PC-3 (cell line): ENCODE data around the gene HEPHL1. TPM values are rescaled to one million over a fixed set of nuclear protein-coding genes. Genes with fewer than 3 reads are reported as not detected.

Source experiments
- ATAC-seq: fragments of 200-7000 bp; cut with Tn5 transposase; 2 replicates; pipeline ENCODE4 v1.9.1; 2020; ENCODE audit warnings: mild to moderate bottlenecking, moderate library complexity
- BruUV-seq: library from RNA; stranded (reverse); fragments of 400-500 nt; replicated peaks from 2 replicates; lab custom pipeline; 2021; lab: Mats Ljungman, UMichigan
- CTCF ChIA-PET: fragments of 300-600 bp; sonication (Branson Sonifier 250); formaldehyde crosslinking; loops from one replicate; lab custom pipeline; 2022; ENCODE audit warnings: antibody characterized with exemption; lab: Charles Lee
- POLR2A ChIA-PET: fragments of 300-600 bp; sonication (Branson Sonifier 250); formaldehyde crosslinking; loops from one replicate; lab custom pipeline; 2022; ENCODE audit warnings: antibody characterized with exemption; ENCODE audit not compliant: unreplicated experiment; lab: Charles Lee
- DNase-seq: peaks from one replicate; pipeline ENCODE4 v3.0.0-alpha.2; 2015
- H2AFZ ChIP-seq: fragments of 300-600 bp; sonication (generic); 2 replicates; pipeline ENCODE4 v1.6.0; 2016; ENCODE audit warnings: antibody characterized with exemption, low read length
- H3F3A ChIP-seq: fragments of 300-600 bp; sonication (generic); one replicate; pipeline ENCODE4 v1.6.0; 2017; ENCODE audit warnings: antibody characterized with exemption, low read length, control low read depth, mild to moderate bottlenecking; ENCODE audit not compliant: unreplicated experiment
- H3K27ac ChIP-seq: fragments of 300-600 bp; sonication (generic); 2 replicates; pipeline ENCODE4 v1.5.1; 2016; ENCODE audit warnings: mild to moderate bottlenecking, low read length
- H3K27me3 ChIP-seq: fragments of 300-600 bp; sonication (generic); 2 replicates; pipeline ENCODE4 v1.6.1; 2016; ENCODE audit warnings: low read length, mixed read lengths
- H3K36me3 ChIP-seq: fragments of 300-600 bp; sonication (generic); 2 replicates; pipeline ENCODE4 v1.6.1; 2016; ENCODE audit warnings: low read depth, mixed run types, low read length, mixed read lengths
- H3K4me1 ChIP-seq: fragments of 300-600 bp; sonication (generic); 2 replicates; pipeline ENCODE4 v1.5.1; 2016; ENCODE audit warnings: low read length; ENCODE audit not compliant: insufficient read depth
- H3K4me2 ChIP-seq: fragments of 300-600 bp; sonication (generic); 2 replicates; pipeline ENCODE4 v1.6.0; 2016; ENCODE audit warnings: low read length
- H3K4me3 ChIP-seq: fragments of 300-600 bp; sonication (generic); 2 replicates; pipeline ENCODE4 v1.5.1; 2016; ENCODE audit warnings: mild to moderate bottlenecking, low read length, mixed read lengths
- H3K79me2 ChIP-seq: fragments of 300-600 bp; sonication (generic); 2 replicates; pipeline ENCODE4 v1.6.1; 2017; ENCODE audit warnings: low read length, mixed read lengths
- H3K9ac ChIP-seq: fragments of 300-600 bp; sonication (generic); 2 replicates; pipeline ENCODE4 v1.6.0; 2016; ENCODE audit warnings: mild to moderate bottlenecking, low read length
- H3K9me2 ChIP-seq: fragments of 300-600 bp; sonication (generic); replicated peaks from 2 replicates; pipeline ENCODE4 v1.6.1; 2016; ENCODE audit warnings: mixed run types, low read length, mixed read lengths
- H3K9me3 ChIP-seq: fragments of 300-600 bp; sonication (generic); 2 replicates; pipeline ENCODE4 v1.6.1; 2016; ENCODE audit warnings: low read length, mixed read lengths
- H4K20me1 ChIP-seq: fragments of 300-600 bp; sonication (generic); 2 replicates; pipeline ENCODE4 v1.6.1; 2016; ENCODE audit warnings: low read length, mixed read lengths
- CTCF ChIP-seq: fragments of 300-600 bp; sonication (generic); conservative IDR thresholded peaks from 2 replicates; pipeline ENCODE4 v1.5.1; 2017; ENCODE audit warnings: antibody characterized with exemption, low read depth, mild to moderate bottlenecking, low read length
- EZH2 ChIP-seq: fragments of 300-600 bp; sonication (generic); IDR thresholded peaks from one replicate; pipeline ENCODE4 v1.6.1; 2017; ENCODE audit warnings: antibody characterized with exemption, mild to moderate bottlenecking, low read length; ENCODE audit not compliant: unreplicated experiment
- EZH2phosphoT487 ChIP-seq: fragments of 300-600 bp; sonication (generic); IDR thresholded peaks from 2 replicates; pipeline ENCODE4 v1.6.1; 2018; ENCODE audit warnings: mild to moderate bottlenecking, antibody characterized with exemption, low read length, borderline replicate concordance
- intact Hi-C: fragments of 100-400 bp; cut with micrococcal nuclease; formaldehyde crosslinking; loops from 2 replicates; pipeline ENCODE4 v1.9.0; 2023
- total RNA-seq: library from RNA; depleted of rRNA; stranded (reverse); fragments of >200 nt; gene quantifications from 2 replicates; pipeline ENCODE4 v1.2.3, GENCODE V29; 2014

Gene HEPHL1
- total RNA-seq, 1 experiment from 2014 or later, result 4.4 TPM

- BruUV-seq, result no TSS peak
- Histone ChIP-seq H2AFZ (no peak overlapping the region), H3K4me2 (no peak overlapping the region), H3K9ac (no peak overlapping the region), H3K27ac (no peak overlapping the region), H4K20me1 (no peaks in the 10 kb centered on the region), H3K27me3 (no peaks in the 10 kb centered on the region), H3K36me3 (peaks cover 6% of the 10 kb centered on the region; the same call in 1 of the 2 replicates), H3K79me2 (no peaks in the 10 kb centered on the region), H3K9me2 (0 out of 2 replicates have a peak, but pooled peaks cover 3% of the 10 kb centered on the region), H3K4me1 (no peaks in the 10 kb centered on the region), H3K9me3 (peaks cover 10% of the 10 kb centered on the region), H3F3A (no peaks in the 10 kb centered on the region), H3K4me3 (no peak overlapping the region)
- TF ChIP-seq EZH2phosphoT487, result no peak
- no peak for TF ChIP-seq EZH2
- TF ChIP-seq CTCF, result no peak
- intact Hi-C loops, result no loop called here
- POLR2A ChIA-PET, result no interaction called here
- ATAC-seq (no peak), DNase-seq (no peak)
- CTCF ChIA-PET, result no interaction called here
Measured at GRCh38 chr11:94111660-94112059, 90.5 kb downstream of the HEPHL1 start.

- Histone ChIP-seq H4K20me1 (no peaks in the 10 kb centered on the region), H3K27ac (no peak overlapping the region), H3K9ac (no peak overlapping the region), H3K79me2 (no peaks in the 10 kb centered on the region), H3K4me2 (no peak overlapping the region), H3K9me2 (0 out of 2 replicates have a peak, but pooled peaks cover 3% of the 10 kb centered on the region), H3K36me3 (peaks cover 6% of the 10 kb centered on the region; the same call in 1 of the 2 replicates), H3K27me3 (no peaks in the 10 kb centered on the region), H3F3A (no peaks in the 10 kb centered on the region), H3K4me1 (peaks cover 2% of the 10 kb centered on the region; the same call in 1 of the 2 replicates), H3K4me3 (no peak overlapping the region), H2AFZ (no peak overlapping the region), H3K9me3 (peaks cover 10% of the 10 kb centered on the region)
- DNase-seq (no peak), ATAC-seq (no peak)
- no TSS peak for BruUV-seq
- no peak for TF ChIP-seq EZH2
- no peak for TF ChIP-seq CTCF
- no peak for TF ChIP-seq EZH2phosphoT487
- ChIA-PET POLR2A (no interaction called here), CTCF (interaction anchor here (0.6 kb wide), 1 partner anchor 636 kb away, joined by 3 read pairs; no protein-coding TSS in a partner anchor)
- intact Hi-C loops, result no loop called here
Measured at GRCh38 chr11:94112206-94112953, 91.2 kb downstream of the HEPHL1 start.

- Histone ChIP-seq H3K4me3 (no peak overlapping the region), H3K9me3 (no peaks in the 10 kb centered on the region), H3K9ac (no peak overlapping the region), H4K20me1 (no peaks in the 10 kb centered on the region), H3F3A (no peaks in the 10 kb centered on the region), H3K4me2 (no peak overlapping the region), H3K4me1 (peaks cover 21% of the 10 kb centered on the region), H3K27me3 (no peaks in the 10 kb centered on the region), H3K79me2 (no peaks in the 10 kb centered on the region), H3K9me2 (0 out of 2 replicates have a peak, but pooled peaks cover 3% of the 10 kb centered on the region), H3K27ac (no peak overlapping the region), H3K36me3 (no peaks in the 10 kb centered on the region), H2AFZ (no peak overlapping the region)
- no TSS peak for BruUV-seq
- ATAC-seq, result no peak
- intact Hi-C loops, result no loop called here
- ChIA-PET POLR2A (no interaction called here), CTCF (no interaction called here)
- DNase-seq, result no peak
- TF ChIP-seq EZH2phosphoT487 (no peak), CTCF (no peak), EZH2 (no peak)
Measured at GRCh38 chr11:94117197-94117574, 96.0 kb downstream of the HEPHL1 start.
